Measurements from ENCODE around the gene SLC12A7. TPM values are rescaled to one million over a fixed set of nuclear protein-coding genes. Genes with fewer than 3 reads are reported as not detected.

The SLC12A7 gene
- polyA plus RNA-seq, 1 donor: 76.6 TPM

DNA sequence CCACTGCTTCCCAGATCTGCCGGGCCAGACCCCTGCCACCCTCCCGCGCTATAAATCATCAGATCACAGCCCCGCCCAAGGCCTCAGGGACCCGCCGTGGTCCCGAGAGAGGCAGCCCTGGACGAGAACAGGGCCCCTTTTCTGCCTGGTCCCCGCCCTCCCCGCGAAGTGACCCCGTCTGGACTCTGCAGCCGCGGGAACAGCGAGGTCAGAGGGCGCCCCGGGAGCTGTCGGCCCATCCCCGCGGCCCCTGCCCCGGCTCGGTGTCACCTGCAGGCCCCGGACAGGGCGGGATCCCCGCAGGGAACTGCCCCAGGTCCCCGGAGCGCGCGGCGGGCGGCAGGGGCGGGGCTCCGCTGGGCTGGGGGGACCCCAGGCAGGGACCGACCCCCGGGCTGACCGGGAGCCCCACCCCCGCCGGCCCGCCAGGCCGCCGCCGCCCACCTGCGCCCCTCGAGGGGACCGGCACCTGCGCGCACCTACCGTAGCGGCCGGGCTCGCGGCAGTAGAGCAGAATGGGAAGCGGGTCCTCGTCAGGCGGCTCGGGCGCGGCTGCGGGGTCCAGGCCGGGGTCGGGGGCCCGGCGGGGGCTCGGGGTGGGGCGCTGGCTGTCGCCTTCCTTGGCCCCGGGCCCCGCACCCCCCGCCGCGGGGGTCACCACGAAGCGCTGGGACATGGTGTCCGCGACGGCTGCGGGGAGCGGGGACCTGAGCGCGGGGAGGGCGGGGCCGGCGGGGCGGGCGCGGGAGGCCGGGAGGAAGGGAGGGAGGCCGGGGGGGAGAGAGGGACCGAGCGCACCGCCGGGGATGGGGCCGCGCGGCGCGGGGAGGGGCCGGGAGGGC is 43.5 kb upstream of the SLC12A7 start:
- H3K4me3 ChIP-seq (ENCODE audit: low read length): peak overlapping the region; percentile 6
- peak in 1 of 2 donors; percentile 65 for DNase-seq
- peaks cover 2% of the 10 kb centered on the region for H3K4me1 ChIP-seq (ENCODE audit: control insufficient read depth, insufficient read depth, low read length)
- H3K27ac ChIP-seq (ENCODE audit: low read length): no peak overlapping the region
- no CpG with 5 or more reads among the region's 98 CpGs for WGBS (ENCODE audit: insufficient coverage, low lambda C conversion rate)
- H3K36me3 ChIP-seq (ENCODE audit: control insufficient read depth, insufficient read depth, low read length): no peaks in the 10 kb centered on the region
- H3K9me3 ChIP-seq (ENCODE audit: control insufficient read depth, low read depth, low read length): peaks cover 8% of the 10 kb centered on the region
- H3K27me3 ChIP-seq (ENCODE audit: control insufficient read depth, insufficient read depth, low read length): peaks cover 41% of the 10 kb centered on the region

DNA sequence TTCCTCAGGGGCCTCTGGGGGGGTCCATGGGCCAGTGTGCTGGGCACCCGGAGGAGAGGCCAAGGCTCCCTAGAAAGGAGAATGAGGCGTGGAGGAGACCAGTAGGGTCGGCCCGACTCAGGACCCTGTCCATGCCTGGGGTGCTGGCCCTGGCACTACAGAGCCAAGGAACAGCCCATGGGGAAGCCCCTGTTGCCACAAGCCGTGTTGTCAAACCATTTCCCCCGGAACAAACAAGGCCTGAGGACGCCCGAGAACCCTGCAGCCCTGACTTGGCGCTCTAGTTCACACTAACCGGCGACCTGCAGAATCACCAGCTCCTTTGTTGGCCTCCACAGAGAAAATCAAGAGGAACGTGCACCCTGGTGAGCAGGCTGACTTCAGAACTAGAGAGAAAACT is 41.6 kb upstream of the SLC12A7 start:
- no peak for DNase-seq
- WGBS (ENCODE audit: insufficient coverage, low lambda C conversion rate): no CpG with 5 or more reads among the region's 12 CpGs
- Histone ChIP-seq H3K27me3 (ENCODE audit: control insufficient read depth, insufficient read depth, low read length) (peaks cover 40% of the 10 kb centered on the region), H3K4me3 (ENCODE audit: low read length) (no peak overlapping the region), H3K36me3 (ENCODE audit: control insufficient read depth, insufficient read depth, low read length) (no peaks in the 10 kb centered on the region), H3K4me1 (ENCODE audit: control insufficient read depth, insufficient read depth, low read length) (peaks cover 2% of the 10 kb centered on the region), H3K27ac (ENCODE audit: low read length) (no peak overlapping the region), H3K9me3 (ENCODE audit: control insufficient read depth, low read depth, low read length) (peaks cover 8% of the 10 kb centered on the region)

DNA sequence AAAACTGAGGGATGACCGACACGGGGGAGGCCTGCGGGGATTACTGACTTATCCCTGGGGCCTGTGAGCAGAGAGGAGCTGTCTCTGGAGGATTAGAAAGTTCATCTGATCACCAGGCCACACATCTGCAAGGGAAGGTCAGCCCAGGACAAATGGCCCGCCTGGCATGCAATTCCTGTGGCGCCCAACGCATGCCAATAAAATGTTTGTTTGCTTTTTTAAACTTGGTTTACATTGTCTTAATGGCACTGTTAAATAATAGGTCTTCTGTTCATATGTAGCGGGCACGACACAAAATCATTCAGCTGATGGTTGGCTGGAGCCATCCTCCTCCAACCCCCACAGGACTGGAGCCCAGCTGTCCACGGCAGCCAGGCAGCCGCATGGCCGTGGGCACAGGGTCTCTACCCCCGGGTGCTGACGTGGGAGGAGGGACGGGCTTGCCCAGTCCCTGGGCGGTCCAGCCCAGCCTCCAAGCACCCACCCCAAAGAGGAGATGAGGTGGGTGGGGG is 41.0 kb upstream of the SLC12A7 start:
- Histone ChIP-seq H3K27me3 (ENCODE audit: control insufficient read depth, insufficient read depth, low read length) (peaks cover 40% of the 10 kb centered on the region), H3K27ac (ENCODE audit: low read length) (no peak overlapping the region), H3K9me3 (ENCODE audit: control insufficient read depth, low read depth, low read length) (peaks cover 8% of the 10 kb centered on the region), H3K4me1 (ENCODE audit: control insufficient read depth, insufficient read depth, low read length) (peaks cover 2% of the 10 kb centered on the region), H3K4me3 (ENCODE audit: low read length) (no peak overlapping the region), H3K36me3 (ENCODE audit: control insufficient read depth, insufficient read depth, low read length) (no peaks in the 10 kb centered on the region)
- DNase-seq: no peak
- WGBS (ENCODE audit: insufficient coverage, low lambda C conversion rate): no CpG with 5 or more reads among the region's 15 CpGs

DNA sequence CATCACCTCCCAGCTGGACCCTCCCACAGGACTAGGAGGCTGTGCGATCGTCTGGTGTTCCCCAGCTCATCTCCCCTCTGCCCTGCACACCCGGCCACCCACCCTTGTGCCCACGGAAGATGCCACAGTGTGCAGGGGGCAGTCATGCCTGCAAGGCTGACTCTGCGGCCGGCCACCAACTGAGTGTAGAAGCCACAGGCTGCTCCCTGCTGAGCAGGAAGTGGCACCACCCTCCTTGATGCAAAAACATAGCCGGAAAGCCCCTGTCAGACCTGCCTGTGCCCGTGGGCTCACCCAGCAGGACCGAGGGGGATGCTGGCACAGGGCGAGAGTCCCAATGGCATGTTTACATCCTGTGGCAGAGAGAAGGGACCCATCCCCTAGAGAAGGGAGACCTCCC is 40.3 kb upstream of the SLC12A7 start:
- WGBS (ENCODE audit: insufficient coverage, low lambda C conversion rate): no CpG with 5 or more reads among the region's 10 CpGs
- Histone ChIP-seq H3K36me3 (ENCODE audit: control insufficient read depth, insufficient read depth, low read length) (no peaks in the 10 kb centered on the region), H3K4me1 (ENCODE audit: control insufficient read depth, insufficient read depth, low read length) (peaks cover 2% of the 10 kb centered on the region), H3K27ac (ENCODE audit: low read length) (no peak overlapping the region), H3K4me3 (ENCODE audit: low read length) (no peak overlapping the region), H3K9me3 (ENCODE audit: control insufficient read depth, low read depth, low read length) (peaks cover 8% of the 10 kb centered on the region), H3K27me3 (ENCODE audit: control insufficient read depth, insufficient read depth, low read length) (peaks cover 40% of the 10 kb centered on the region)
- no peak for DNase-seq

DNA sequence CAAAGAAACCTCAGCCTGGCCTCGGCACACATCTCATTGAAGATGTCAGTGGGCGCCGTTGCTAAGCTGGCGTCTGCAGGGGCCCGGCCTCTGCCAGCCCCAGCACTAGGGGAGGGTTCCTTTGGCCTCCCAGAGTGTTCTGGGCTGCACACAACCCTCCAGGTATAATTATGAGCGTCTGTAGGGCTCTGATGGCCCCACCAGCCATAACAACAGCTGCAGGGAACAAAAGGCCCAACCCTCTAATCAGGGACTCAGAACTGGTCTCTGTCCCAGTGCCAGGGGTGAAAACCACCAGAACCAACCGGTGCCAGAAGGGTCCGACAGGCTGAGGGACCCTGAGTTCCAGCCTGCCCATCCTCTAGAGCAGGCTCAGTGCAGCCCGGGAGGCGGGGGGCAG is 39.5 kb upstream of the SLC12A7 start:
- H3K9me3 ChIP-seq (ENCODE audit: control insufficient read depth, low read depth, low read length): peaks cover 4% of the 10 kb centered on the region
- H3K36me3 ChIP-seq (ENCODE audit: control insufficient read depth, insufficient read depth, low read length): no peaks in the 10 kb centered on the region
- no CpG with 5 or more reads among the region's 10 CpGs for WGBS (ENCODE audit: insufficient coverage, low lambda C conversion rate)
- DNase-seq: no peak
- H3K4me3 ChIP-seq (ENCODE audit: low read length): no peak overlapping the region
- H3K27ac ChIP-seq (ENCODE audit: low read length): no peak overlapping the region
- H3K27me3 ChIP-seq (ENCODE audit: control insufficient read depth, insufficient read depth, low read length): peaks cover 32% of the 10 kb centered on the region
- H3K4me1 ChIP-seq (ENCODE audit: control insufficient read depth, insufficient read depth, low read length): peaks cover 2% of the 10 kb centered on the region

DNA sequence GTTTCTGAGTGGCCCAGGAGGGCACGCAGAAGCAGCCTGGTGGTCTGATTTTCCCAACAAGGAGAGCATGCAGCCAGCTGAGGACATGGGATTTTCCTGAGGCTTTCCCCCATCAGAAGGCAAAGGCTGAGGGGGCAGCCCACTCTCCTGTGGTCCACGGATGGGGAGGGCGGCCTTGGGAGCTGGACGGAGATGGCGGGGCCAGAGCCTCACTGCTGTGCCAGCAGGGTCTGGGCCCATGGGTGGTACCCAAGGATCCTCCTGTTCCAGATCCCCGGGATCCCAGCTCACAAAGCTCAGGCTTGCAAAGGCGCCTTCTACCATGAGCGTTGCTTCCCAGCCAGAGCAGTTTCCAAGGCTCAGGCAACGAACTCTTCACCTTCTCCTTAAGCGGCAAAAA is 39.0 kb upstream of the SLC12A7 start:
- Histone ChIP-seq H3K27me3 (ENCODE audit: control insufficient read depth, insufficient read depth, low read length) (peaks cover 27% of the 10 kb centered on the region), H3K9me3 (ENCODE audit: control insufficient read depth, low read depth, low read length) (no peaks in the 10 kb centered on the region), H3K27ac (ENCODE audit: low read length) (no peak overlapping the region), H3K4me1 (ENCODE audit: control insufficient read depth, insufficient read depth, low read length) (peaks cover 2% of the 10 kb centered on the region), H3K36me3 (ENCODE audit: control insufficient read depth, insufficient read depth, low read length) (no peaks in the 10 kb centered on the region), H3K4me3 (ENCODE audit: low read length) (no peak overlapping the region)
- WGBS (ENCODE audit: insufficient coverage, low lambda C conversion rate): no CpG with 5 or more reads among the region's 10 CpGs
- no peak for DNase-seq

DNA sequence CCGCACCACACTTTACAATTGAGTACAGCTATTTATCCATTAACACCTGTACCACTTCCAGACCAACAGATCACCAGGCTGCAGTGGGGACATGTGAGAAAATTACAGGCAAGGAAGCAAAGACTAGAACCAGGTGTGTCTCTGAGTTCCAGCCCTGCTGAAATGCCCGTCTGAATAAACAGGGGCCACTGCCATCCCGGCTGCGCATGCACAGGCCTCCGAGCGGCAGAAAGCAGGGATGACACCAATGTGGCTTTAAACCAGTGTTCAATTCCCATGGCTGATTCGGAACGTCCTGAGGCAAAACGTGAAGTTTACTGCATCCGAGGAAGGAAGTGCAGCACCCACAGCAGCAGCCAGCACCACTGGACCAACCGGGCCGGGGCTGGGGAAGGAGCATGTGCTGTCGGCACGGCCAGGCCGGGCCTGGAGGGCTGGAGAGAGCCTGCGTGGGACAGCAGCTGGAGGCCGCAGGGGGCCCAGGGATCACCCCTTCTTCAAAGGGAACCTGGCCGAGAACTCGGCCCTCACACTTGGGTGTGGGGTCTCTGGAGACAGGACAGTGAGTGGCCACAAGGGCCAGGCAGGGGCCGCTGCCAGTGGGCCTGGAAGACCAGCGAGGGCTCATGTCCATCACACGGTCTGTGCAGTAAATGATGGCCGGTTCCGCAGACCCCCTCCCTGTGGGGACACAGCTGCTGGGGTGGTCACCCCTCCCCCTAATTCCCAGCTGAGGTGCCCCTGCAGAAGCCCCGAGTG is 33.0 kb upstream of the SLC12A7 start:
- DNase-seq: no peak
- Histone ChIP-seq H3K27ac (ENCODE audit: low read length) (no peak overlapping the region), H3K36me3 (ENCODE audit: control insufficient read depth, insufficient read depth, low read length) (no peaks in the 10 kb centered on the region), H3K4me1 (ENCODE audit: control insufficient read depth, insufficient read depth, low read length) (peaks cover 16% of the 10 kb centered on the region), H3K4me3 (ENCODE audit: low read length) (no peak overlapping the region), H3K9me3 (ENCODE audit: control insufficient read depth, low read depth, low read length) (peaks cover 3% of the 10 kb centered on the region), H3K27me3 (ENCODE audit: control insufficient read depth, insufficient read depth, low read length) (no peaks in the 10 kb centered on the region)
- WGBS (ENCODE audit: insufficient coverage, low lambda C conversion rate): no CpG with 5 or more reads among the region's 25 CpGs

DNA sequence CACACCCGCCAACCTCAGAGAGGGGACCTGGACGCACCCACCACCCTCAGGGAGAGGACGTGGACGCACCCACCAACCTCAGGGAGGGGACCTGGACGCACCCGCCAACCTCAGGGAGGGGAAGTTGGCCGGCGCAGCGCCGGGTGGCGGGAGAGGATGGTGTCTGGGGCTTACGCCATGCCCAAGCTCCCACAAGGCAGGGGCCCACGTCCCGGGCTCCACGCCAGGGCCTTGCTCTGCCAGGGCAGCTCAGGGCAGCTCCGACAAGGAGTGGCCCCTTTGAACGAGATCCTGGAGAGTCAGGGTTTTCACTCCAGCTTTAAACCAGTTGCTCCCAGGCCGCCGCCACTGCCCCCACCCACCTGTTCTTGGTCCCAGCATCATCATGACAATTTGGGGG is 32.2 kb upstream of the SLC12A7 start:
- H3K4me3 ChIP-seq (ENCODE audit: low read length): no peak overlapping the region
- H3K27me3 ChIP-seq (ENCODE audit: control insufficient read depth, insufficient read depth, low read length): no peaks in the 10 kb centered on the region
- no peak for DNase-seq
- H3K27ac ChIP-seq (ENCODE audit: low read length): no peak overlapping the region
- WGBS (ENCODE audit: insufficient coverage, low lambda C conversion rate): no CpG with 5 or more reads among the region's 19 CpGs
- peaks cover 3% of the 10 kb centered on the region for H3K9me3 ChIP-seq (ENCODE audit: control insufficient read depth, low read depth, low read length)
- H3K4me1 ChIP-seq (ENCODE audit: control insufficient read depth, insufficient read depth, low read length): peaks cover 21% of the 10 kb centered on the region
- H3K36me3 ChIP-seq (ENCODE audit: control insufficient read depth, insufficient read depth, low read length): no peaks in the 10 kb centered on the region

DNA sequence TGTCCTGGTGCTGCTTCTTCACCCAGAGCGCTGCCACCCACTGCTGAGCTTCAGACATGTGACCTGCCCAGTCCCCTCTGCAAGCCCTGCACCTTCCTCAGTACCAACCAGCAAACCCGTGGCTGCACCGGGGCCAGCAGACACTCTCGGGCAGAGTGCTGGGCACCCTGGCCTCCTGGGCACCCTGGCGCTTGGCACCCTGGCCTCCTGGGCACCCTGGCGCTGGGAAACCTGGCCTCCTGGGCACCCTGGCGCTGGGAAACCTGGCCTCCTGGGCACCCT is 31.7 kb upstream of the SLC12A7 start:
- H3K4me1 ChIP-seq (ENCODE audit: control insufficient read depth, insufficient read depth, low read length): peaks cover 25% of the 10 kb centered on the region
- H3K27ac ChIP-seq (ENCODE audit: low read length): no peak overlapping the region
- no peak overlapping the region for H3K4me3 ChIP-seq (ENCODE audit: low read length)
- H3K27me3 ChIP-seq (ENCODE audit: control insufficient read depth, insufficient read depth, low read length): no peaks in the 10 kb centered on the region
- WGBS (ENCODE audit: insufficient coverage, low lambda C conversion rate): no CpG with 5 or more reads among the region's 7 CpGs
- peaks cover 3% of the 10 kb centered on the region for H3K9me3 ChIP-seq (ENCODE audit: control insufficient read depth, low read depth, low read length)
- no peak for DNase-seq
- no peaks in the 10 kb centered on the region for H3K36me3 ChIP-seq (ENCODE audit: control insufficient read depth, insufficient read depth, low read length)

DNA sequence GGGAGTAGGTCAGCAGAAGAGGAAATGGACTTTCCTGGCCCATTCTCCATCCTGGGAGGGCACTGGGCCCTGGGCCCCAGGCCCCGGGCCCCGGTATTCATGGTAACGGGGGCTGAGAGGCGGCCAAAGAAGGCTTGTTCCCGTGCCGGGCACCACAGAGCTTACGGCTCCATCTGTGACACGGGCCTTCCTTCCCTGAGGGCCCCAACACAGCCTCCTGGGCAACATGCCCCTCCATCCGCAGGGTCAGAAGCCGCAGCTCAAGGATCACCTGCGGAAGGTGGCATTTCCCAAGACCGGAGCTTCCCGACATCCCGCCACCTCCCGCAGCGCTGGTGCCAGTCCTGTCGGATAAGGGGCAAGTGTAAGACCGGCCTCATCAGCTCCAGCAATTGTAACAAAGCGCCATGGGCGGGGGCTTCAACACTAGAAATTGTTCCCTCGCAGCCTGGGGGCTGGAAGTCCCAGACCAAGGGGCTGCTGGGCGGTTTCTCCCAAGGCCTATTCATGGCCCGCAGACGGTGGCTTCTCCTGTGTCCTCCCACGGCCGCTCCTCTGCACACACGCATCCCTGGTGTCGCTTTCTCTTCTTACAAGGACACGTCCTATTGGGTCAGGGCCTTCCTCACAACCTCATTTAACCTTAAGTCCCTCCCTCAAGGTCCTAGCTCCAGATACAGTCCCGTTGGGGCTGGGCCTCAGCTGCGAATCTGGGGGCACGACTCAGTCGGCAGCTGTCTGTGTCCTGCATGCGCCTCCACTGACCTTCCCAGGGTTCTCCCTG is 31.2 kb upstream of the SLC12A7 start:
- peaks cover 4% of the 10 kb centered on the region for H3K9me3 ChIP-seq (ENCODE audit: control insufficient read depth, low read depth, low read length)
- no peaks in the 10 kb centered on the region for H3K36me3 ChIP-seq (ENCODE audit: control insufficient read depth, insufficient read depth, low read length)
- DNase-seq: no peak
- H3K4me1 ChIP-seq (ENCODE audit: control insufficient read depth, insufficient read depth, low read length): peaks cover 27% of the 10 kb centered on the region
- H3K27me3 ChIP-seq (ENCODE audit: control insufficient read depth, insufficient read depth, low read length): no peaks in the 10 kb centered on the region
- H3K4me3 ChIP-seq (ENCODE audit: low read length): no peak overlapping the region
- no peak overlapping the region for H3K27ac ChIP-seq (ENCODE audit: low read length)
- no CpG with 5 or more reads among the region's 34 CpGs for WGBS (ENCODE audit: insufficient coverage, low lambda C conversion rate)
